A549 (cell line): ENCODE results near the gene CLNS1A. TPM values are rescaled to one million over a fixed set of nuclear protein-coding genes. Genes with fewer than 3 reads are reported as not detected.
"Not testable (repeated sequence)": the region's sequence is repeated elsewhere in the genome, so short reads cannot be mapped to it uniquely, and the experiment has no call there.

ENCODE experiments used
- ATAC-seq, 2 experiments: fragments of 200-7000 bp in 1 of 2; fragments of >200 bp in 1 of 2; cut with Nextera tagmentation in 1 of 2; cut with Tn5 transposase in 1 of 2; 3 replicates each; pipeline versions ENCODE4 v1.8.0 to v1.9.1; 2018 to 2020; ENCODE audit warnings: mild to moderate bottlenecking in 1 of 2, moderate library complexity in 1 of 2
- CTCF ChIA-PET: fragments of 300-600 bp; sonication (Branson Sonifier 250); formaldehyde crosslinking; extraction: SDS; loops from one replicate; lab custom pipeline; 2021; ENCODE audit warnings: antibody characterized with exemption, inconsistent platforms; lab: Yijun Ruan, JAX
- POLR2A ChIA-PET: fragments of 350-600 bp; formaldehyde crosslinking; extraction: SDS; loops from one replicate; lab custom pipeline; 2021; ENCODE audit warnings: antibody characterized with exemption, inconsistent platforms; lab: Yijun Ruan, JAX
- DNase-seq, 2 experiments: peaks; one replicate each; pipeline versions ENCODE4 v3.0.0 to v3.0.0-alpha.2; 2011 to 2016; ENCODE audit warnings: low read depth in 1 of 2, low spot score in 1 of 2
- FAIRE-seq: peaks from 2 replicates; lab custom pipeline; 2011; peaks lifted over from hg19 to GRCh38; lab: Jason Lieb, UNC
- H3K27ac ChIP-seq, 2 experiments: fragments of >200 bp; sonication (Bioruptor Twin); formaldehyde crosslinking; 3 replicates each; pipeline ENCODE4 v1.5.1; 2016 to 2017
- H3K4me1 ChIP-seq: fragments of >200 bp; sonication (Bioruptor Twin); formaldehyde crosslinking; 3 replicates; pipeline ENCODE4 v1.6.1; 2016
- H3K4me2 ChIP-seq: fragments of >200 bp; sonication (Bioruptor Twin); formaldehyde crosslinking; 3 replicates; pipeline ENCODE4 v1.6.1; 2016
- H3K4me3 ChIP-seq: fragments of >200 bp; sonication (Bioruptor Twin); formaldehyde crosslinking; 3 replicates; pipeline ENCODE4 v1.5.1; 2016
- H3K9me3 ChIP-seq: fragments of >200 bp; sonication (Bioruptor Twin); formaldehyde crosslinking; 3 replicates; pipeline ENCODE4 v1.6.1; 2016
- BHLHE40 ChIP-seq: IDR thresholded peaks from 2 replicates; pipeline ENCODE4 v1.6.1; 2012; ENCODE audit warnings: low read depth, low read length, inconsistent platforms
- CBX2 ChIP-seq: fragments of 200-600 bp; sonication (generic); IDR thresholded peaks from 2 replicates; pipeline ENCODE4 v1.6.1; 2016; ENCODE audit warnings: low read depth, mild to moderate bottlenecking, borderline replicate concordance
- CBX8 ChIP-seq: fragments of 200-600 bp; sonication (generic); IDR thresholded peaks from 2 replicates; pipeline ENCODE4 v1.6.1; 2016
- CEBPB ChIP-seq, 2 experiments: fragments of >200 bp in 1 of 2; sonication (Bioruptor Twin) in 1 of 2; formaldehyde crosslinking in 1 of 2; IDR thresholded peaks; 2 replicates each; pipeline ENCODE4 v1.6.1; 2012 to 2016
- CHD2 ChIP-seq: fragments of 150-350 bp; IDR thresholded peaks from 2 replicates; pipeline ENCODE4 v1.6.1; 2014; ENCODE audit warnings: low read length; ENCODE audit not compliant: partially characterized antibody
- EP300 ChIP-seq, 2 experiments: fragments of >200 bp; sonication (Bioruptor Twin); formaldehyde crosslinking; IDR thresholded peaks; 2 replicates in 1 of 2; 3 replicates in 1 of 2; pipeline ENCODE4 v1.6.1; 2016 to 2017
- GATA3 ChIP-seq: IDR thresholded peaks from 2 replicates; pipeline ENCODE4 v1.6.1; 2012; ENCODE audit warnings: borderline replicate concordance
- HOXB13 ChIP-seq: fragments of 250-450 bp; sonication (Bioruptor Pico); IDR thresholded peaks from 2 replicates; pipeline ENCODE4 v1.5.0; 2020; ENCODE audit warnings: low read depth, mild to moderate bottlenecking, moderate library complexity
- JUN ChIP-seq, 2 experiments: fragments of >200 bp; sonication (Bioruptor Twin); formaldehyde crosslinking; IDR thresholded peaks; 2 replicates in 1 of 2; 3 replicates in 1 of 2; pipeline ENCODE4 v1.6.1; 2016 to 2017
- KDM1A ChIP-seq: fragments of 200-600 bp; sonication (generic); IDR thresholded peaks from 2 replicates; pipeline ENCODE4 v1.6.1; 2016; ENCODE audit warnings: low read depth, mild to moderate bottlenecking
- MYC ChIP-seq: IDR thresholded peaks from 2 replicates; pipeline ENCODE4 v1.6.1; 2012; ENCODE audit warnings: mild to moderate bottlenecking, inconsistent platforms, low read length, improper control_type of control experiment, borderline replicate concordance
- NFE2L2 ChIP-seq: fragments of 150-350 bp; conservative IDR thresholded peaks from 2 replicates; pipeline ENCODE4 v1.6.1; 2014; ENCODE audit warnings: low read length
- NR3C1 ChIP-seq: fragments of >200 bp; sonication (Bioruptor Twin); formaldehyde crosslinking; IDR thresholded peaks from 3 replicates; pipeline ENCODE4 v1.6.1; 2017
- PHF8 ChIP-seq: fragments of 200-600 bp; sonication (generic); IDR thresholded peaks from 2 replicates; pipeline ENCODE4 v1.6.1; 2016; ENCODE audit warnings: low read depth, mild to moderate bottlenecking, antibody characterized with exemption, moderate library complexity, borderline replicate concordance
- RAD21 ChIP-seq, 2 experiments: fragments of >200 bp in 1 of 2; sonication (Bioruptor Twin) in 1 of 2; formaldehyde crosslinking in 1 of 2; IDR thresholded peaks in 1 of 2; conservative IDR thresholded peaks in 1 of 2; 2 replicates in 1 of 2; 3 replicates in 1 of 2; pipeline ENCODE4 v1.6.1; 2012 to 2018; ENCODE audit warnings: inconsistent platforms in 1 of 2
- RCOR1 ChIP-seq: fragments of 150-350 bp; IDR thresholded peaks from 2 replicates; pipeline ENCODE4 v1.6.1; 2014; ENCODE audit warnings: antibody characterized with exemption, low read length, low read depth
- RNF2 ChIP-seq: fragments of 200-600 bp; sonication (generic); IDR thresholded peaks from 2 replicates; pipeline ENCODE4 v1.6.1; 2016; ENCODE audit warnings: low read depth, mild to moderate bottlenecking, antibody characterized with exemption, moderate library complexity, borderline replicate concordance
- SMC3 ChIP-seq: fragments of >200 bp; sonication (Bioruptor Twin); formaldehyde crosslinking; IDR thresholded peaks from 3 replicates; pipeline ENCODE4 v1.6.1; 2018; ENCODE audit warnings: inconsistent platforms
- TFCP2L1 ChIP-seq: fragments of 250-450 bp; sonication (Bioruptor Pico); IDR thresholded peaks from 2 replicates; pipeline ENCODE4 v1.5.0; 2021; ENCODE audit warnings: mild to moderate bottlenecking
- ZNF302 ChIP-seq: fragments of 250-450 bp; sonication (Bioruptor Pico); IDR thresholded peaks from 2 replicates; pipeline ENCODE4 v1.9.0; 2021; ENCODE audit warnings: inconsistent platforms, mild to moderate bottlenecking, moderate library complexity
- ZSCAN20 ChIP-seq: fragments of 250-450 bp; sonication (Bioruptor Pico); IDR thresholded peaks from 2 replicates; pipeline ENCODE4 v1.8.0; 2022; ENCODE audit warnings: mild to moderate bottlenecking, moderate library complexity
- WGBS: methylation state at CpG from one replicate; pipeline ENCODE4 v1.1.6; 2017; ENCODE audit errors: missing lambda C conversion rate; 5-methylcytosine and 5-hydroxymethylcytosine counted together
- polyA plus RNA-seq, 4 experiments: library from polyadenylated mRNA; depleted of rRNA in 3 of 4; stranded (reverse); fragments of >200 nt; fragmentation: RNase III in 1 of 4; extraction: RNeasy Plus Mini Kit Qiagen cat#74134 plus additional on column Dnase treatment in 1 of 4; gene quantifications; 2 replicates in 3 of 4; 3 replicates in 1 of 4; pipeline ENCODE4 v1.2.3, GENCODE V29; 2011 to 2017
- TF ChIP-seq, protein P1 (sequence below): IDR thresholded peaks from 2 replicates; pipeline ENCODE4 v1.6.1; 2012
- TF ChIP-seq, protein P2 (sequence below): fragments of >200 bp; sonication (Bioruptor Twin); formaldehyde crosslinking; IDR thresholded peaks from 3 replicates; pipeline ENCODE4 v1.5.1; 2016
- TF ChIP-seq, protein P3 (sequence below): fragments of >200 bp; sonication (Bioruptor Twin); formaldehyde crosslinking; IDR thresholded peaks from 3 replicates; pipeline ENCODE4 v1.6.1; 2016
- TF ChIP-seq, protein P4 (sequence below): fragments of 450-650 bp; IDR thresholded peaks from 2 replicates; pipeline ENCODE4 v1.6.1; 2014; ENCODE audit warnings: antibody characterized with exemption

CLNS1A gene
- polyA plus RNA-seq, 2 of the 4 experiments (the other 2 are of a cell fraction): 173 to 210 TPM

DNA sequence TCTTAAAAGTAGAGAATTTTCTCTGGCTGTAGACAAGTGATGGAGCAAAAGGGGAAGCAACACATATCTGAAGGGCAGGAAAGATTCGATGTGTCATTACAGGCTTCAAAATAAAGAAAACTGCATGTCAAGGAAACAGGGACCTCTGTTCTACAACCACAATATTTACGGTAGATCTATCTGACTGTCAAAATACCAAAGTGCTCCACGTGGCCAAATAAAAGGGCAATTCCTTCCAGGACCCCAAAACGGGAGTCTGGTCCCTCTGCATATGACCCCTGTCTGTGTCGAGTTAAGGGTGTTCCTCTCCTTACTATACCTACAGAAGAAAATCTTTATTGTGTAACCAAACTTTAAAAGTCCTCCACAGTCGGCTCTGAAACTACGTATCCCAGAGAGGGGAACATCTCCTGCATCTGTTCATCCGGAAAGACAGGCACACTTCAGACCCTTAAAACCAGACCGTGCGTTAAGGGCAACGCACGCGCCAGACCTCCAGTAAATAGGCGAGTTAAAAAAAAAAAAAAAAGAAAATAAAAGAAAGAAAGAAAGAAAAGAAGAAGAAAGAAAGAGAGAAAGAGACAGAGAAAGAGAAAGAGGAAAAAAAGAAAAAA is 756 bp downstream of the CLNS1A start (continued):
- TF ChIP-seq NFE2L2 (no peak), ZNF302 (CRISPR knock-in tag) (no peak), MYC (no peak)

DNA sequence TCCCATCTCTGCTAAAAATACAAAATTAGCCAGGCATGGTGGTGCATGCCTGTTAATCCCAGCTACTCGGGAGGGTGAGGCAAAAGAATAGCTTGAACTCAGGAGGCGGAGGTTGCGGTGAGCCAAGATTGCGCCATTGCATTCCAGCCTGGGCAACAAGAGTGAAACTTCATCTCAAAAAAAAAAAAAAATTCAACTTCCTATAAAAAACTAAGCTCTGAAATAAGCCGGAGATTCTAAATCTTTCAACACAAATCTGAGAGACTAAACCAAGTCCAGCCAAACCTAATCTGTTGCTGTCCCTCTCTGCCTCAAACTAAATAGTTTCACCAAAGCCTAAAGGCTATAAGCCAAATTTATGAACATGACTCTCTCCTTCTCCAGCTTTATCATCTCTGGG is 3.7 kb downstream of the CLNS1A start:
- not testable (repeated sequence) for H3K4me3 ChIP-seq, ATAC-seq, H3K4me2 ChIP-seq, H3K9me3 ChIP-seq, FAIRE-seq, H3K4me1 ChIP-seq
- ChIA-PET CTCF (interaction anchor here (1.2 to 2.2 kb wide), 2 partner anchors 14 to 86 kb away, joined by 5 to 12 read pairs; no protein-coding TSS in a partner anchor), POLR2A (interaction anchor here (0.9 kb wide), 1 partner anchor 505 kb away, joined by 9 read pairs; the partner anchor contains the start of gene ALG8)
- WGBS: 94% methylated on average over 5 of the region's 5 CpGs
- TF ChIP-seq CEBPB (IDR thresholded peaks at IDR 0.05): peak in 1 of 2 experiments; percentile 39; a peak in 2 of 4 replicates
- TF ChIP-seq, all 56 proteins: peak for 1; not testable (repeated sequence) for 55
- not testable (repeated sequence) for H3K27ac ChIP-seq, DNase-seq

DNA sequence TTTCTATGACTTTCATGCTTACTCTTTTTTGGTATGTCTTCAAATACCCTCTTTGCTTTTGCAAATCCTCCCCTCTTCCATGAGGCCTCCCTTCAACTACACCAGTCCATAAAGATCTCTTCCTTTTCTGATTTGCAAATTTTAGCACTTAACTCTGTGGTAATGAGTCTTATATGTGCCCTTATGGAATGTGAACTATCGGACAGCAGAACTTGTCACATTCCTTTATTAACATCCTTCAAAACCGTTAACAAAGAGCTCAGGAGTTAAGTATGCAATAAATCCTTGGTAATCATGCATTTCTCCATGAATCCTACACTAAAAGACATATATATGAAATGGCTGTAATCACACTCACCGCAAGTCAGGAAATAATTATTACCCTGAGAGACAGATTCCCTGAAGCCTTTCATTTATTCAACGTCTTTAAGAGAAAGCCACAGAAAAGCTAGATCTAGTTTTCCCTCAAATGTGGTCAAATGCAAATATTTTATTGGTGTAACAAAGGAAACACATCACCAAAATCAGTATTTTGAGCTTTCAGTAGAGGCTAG is 7.4 kb downstream of the CLNS1A start:
- no peak for ATAC-seq
- CTCF ChIA-PET: interaction anchor here (0.6 to 4.9 kb wide), 4 partner anchors 9 to 936 kb away, joined by 3 to 21 read pairs (median 4); no protein-coding TSS in a partner anchor
- no peak for DNase-seq
- Histone ChIP-seq H3K4me1 (no peaks in the 10 kb centered on the region), H3K27ac (no peak overlapping the region), H3K4me2 (no peak overlapping the region), H3K9me3 (no peaks in the 10 kb centered on the region), H3K4me3 (no peak overlapping the region)
- 89% methylated on average over 4 of the region's 4 CpGs for WGBS
- POLR2A ChIA-PET: interaction anchor here (0.5 kb wide), 1 partner anchor 831 kb away, joined by 9 read pairs; no protein-coding TSS in a partner anchor
- FAIRE-seq: no peak
- TF ChIP-seq CHD2 (no peak), NR3C1 (no peak), CBX8 (no peak), TFCP2L1 (CRISPR knock-in tag) (no peak), MYC (no peak), CBX2 (no peak), HOXB13 (no peak), PHF8 (no peak), GATA3 (no peak), EP300 (IDR thresholded peaks at IDR 0.05) (no peak), KDM1A (no peak), RNF2 (no peak), BHLHE40 (no peak), ZSCAN20 (CRISPR knock-in tag) (no peak), ZNF302 (CRISPR knock-in tag) (no peak), JUN (IDR thresholded peaks at IDR 0.05) (no peak)
- TF ChIP-seq, protein P1, sequence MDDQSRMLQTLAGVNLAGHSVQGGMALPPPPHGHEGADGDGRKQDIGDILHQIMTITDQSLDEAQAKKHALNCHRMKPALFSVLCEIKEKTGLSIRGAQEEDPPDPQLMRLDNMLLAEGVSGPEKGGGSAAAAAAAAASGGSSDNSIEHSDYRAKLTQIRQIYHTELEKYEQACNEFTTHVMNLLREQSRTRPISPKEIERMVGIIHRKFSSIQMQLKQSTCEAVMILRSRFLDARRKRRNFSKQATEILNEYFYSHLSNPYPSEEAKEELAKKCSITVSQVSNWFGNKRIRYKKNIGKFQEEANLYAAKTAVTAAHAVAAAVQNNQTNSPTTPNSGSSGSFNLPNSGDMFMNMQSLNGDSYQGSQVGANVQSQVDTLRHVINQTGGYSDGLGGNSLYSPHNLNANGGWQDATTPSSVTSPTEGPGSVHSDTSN: no peak
- TF ChIP-seq, all 56 proteins: peak for 0

DNA sequence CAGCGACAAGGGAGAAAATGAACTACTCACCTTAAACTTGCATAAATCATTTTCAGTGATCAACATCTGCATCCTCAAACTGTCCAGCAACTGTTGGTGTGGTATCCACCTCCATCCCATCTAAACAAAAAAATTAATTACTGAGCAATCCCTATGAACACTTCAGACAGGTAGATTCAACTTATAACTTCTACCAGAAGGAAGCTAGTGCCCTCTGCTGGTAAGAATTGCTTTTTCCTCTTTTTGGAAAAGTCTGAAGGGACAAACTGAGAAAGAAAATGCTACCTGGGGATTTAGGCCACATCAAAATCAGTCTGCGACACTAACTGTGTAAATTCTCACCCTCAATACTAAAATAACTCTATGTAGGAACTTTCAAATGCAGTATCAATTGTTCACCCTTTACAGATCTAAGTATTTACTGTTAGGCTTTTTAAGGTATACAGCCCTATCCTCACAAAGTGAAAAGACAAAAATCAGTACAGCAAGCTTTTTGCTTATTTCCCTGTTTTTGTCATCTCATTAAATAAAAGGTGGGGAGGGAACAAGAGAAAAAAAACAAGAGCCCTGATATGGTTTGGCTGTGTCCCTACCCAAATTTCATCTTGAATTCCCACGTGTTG is 17.9 kb downstream of the CLNS1A start:
- FAIRE-seq: no peak
- ATAC-seq: peak in 1 of 2 experiments; percentile 76; a peak in 4 of 6 replicates
- POLR2A ChIA-PET: interaction anchor here (0.6 to 0.8 kb wide), 3 partner anchors 17 to 493 kb away, joined by 3 read pairs; partner anchors contain the start of gene AQP11
- TF ChIP-seq, protein P2, sequence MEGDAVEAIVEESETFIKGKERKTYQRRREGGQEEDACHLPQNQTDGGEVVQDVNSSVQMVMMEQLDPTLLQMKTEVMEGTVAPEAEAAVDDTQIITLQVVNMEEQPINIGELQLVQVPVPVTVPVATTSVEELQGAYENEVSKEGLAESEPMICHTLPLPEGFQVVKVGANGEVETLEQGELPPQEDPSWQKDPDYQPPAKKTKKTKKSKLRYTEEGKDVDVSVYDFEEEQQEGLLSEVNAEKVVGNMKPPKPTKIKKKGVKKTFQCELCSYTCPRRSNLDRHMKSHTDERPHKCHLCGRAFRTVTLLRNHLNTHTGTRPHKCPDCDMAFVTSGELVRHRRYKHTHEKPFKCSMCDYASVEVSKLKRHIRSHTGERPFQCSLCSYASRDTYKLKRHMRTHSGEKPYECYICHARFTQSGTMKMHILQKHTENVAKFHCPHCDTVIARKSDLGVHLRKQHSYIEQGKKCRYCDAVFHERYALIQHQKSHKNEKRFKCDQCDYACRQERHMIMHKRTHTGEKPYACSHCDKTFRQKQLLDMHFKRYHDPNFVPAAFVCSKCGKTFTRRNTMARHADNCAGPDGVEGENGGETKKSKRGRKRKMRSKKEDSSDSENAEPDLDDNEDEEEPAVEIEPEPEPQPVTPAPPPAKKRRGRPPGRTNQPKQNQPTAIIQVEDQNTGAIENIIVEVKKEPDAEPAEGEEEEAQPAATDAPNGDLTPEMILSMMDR: peak; percentile 84
- no peak for TF ChIP-seq RCOR1
- peak; percentile 78 to 80 for TF ChIP-seq RAD21 (conservative IDR thresholded peaks at IDR 0.05 in 1 of 2, IDR thresholded peaks at IDR 0.05 in 1 of 2)
- TF ChIP-seq, protein P3, sequence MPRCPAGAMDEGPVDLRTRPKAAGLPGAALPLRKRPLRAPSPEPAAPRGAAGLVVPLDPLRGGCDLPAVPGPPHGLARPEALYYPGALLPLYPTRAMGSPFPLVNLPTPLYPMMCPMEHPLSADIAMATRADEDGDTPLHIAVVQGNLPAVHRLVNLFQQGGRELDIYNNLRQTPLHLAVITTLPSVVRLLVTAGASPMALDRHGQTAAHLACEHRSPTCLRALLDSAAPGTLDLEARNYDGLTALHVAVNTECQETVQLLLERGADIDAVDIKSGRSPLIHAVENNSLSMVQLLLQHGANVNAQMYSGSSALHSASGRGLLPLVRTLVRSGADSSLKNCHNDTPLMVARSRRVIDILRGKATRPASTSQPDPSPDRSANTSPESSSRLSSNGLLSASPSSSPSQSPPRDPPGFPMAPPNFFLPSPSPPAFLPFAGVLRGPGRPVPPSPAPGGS: no peak
- TF ChIP-seq SMC3: peak; percentile 69
- TF ChIP-seq ZSCAN20 (CRISPR knock-in tag): no peak
- TF ChIP-seq, protein P4, sequence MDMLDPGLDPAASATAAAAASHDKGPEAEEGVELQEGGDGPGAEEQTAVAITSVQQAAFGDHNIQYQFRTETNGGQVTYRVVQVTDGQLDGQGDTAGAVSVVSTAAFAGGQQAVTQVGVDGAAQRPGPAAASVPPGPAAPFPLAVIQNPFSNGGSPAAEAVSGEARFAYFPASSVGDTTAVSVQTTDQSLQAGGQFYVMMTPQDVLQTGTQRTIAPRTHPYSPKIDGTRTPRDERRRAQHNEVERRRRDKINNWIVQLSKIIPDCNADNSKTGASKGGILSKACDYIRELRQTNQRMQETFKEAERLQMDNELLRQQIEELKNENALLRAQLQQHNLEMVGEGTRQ: no peak
- no peak for TF ChIP-seq TFCP2L1 (CRISPR knock-in tag)

More for the DNA sequence above, 17.9 kb downstream of the CLNS1A start:
- H3K4me3 ChIP-seq: no peak overlapping the region
- no peaks in the 10 kb centered on the region for H3K9me3 ChIP-seq
- CTCF ChIA-PET: interaction anchor here (0.7 to 3.7 kb wide), 38 partner anchors 9 to 572 kb away, joined by 3 to 26 read pairs (median 4); partner anchors contain the start of genes AQP11 and MYO7A
- no peak overlapping the region for H3K4me2 ChIP-seq
- no peak overlapping the region for H3K27ac ChIP-seq
- peak; percentile 12 to 61 for DNase-seq
- WGBS: 82% methylated on average over 3 of the region's 3 CpGs
- H3K4me1 ChIP-seq: no peaks in the 10 kb centered on the region
